Upper lobe of left lung (tissue), 4 donors: ENCODE data around the gene RSPO1.

Source experiments
- EP300 ChIP-seq, 4 donors: sonication (generic); formaldehyde crosslinking; IDR thresholded peaks; one replicate each; pipeline ENCODE4 v1.5.1; 2017; ENCODE audit warnings: antibody characterized with exemption in 4 of 4, control low read depth in 2 of 4
- POLR2AphosphoS5 ChIP-seq, 2 donors: sonication (generic); formaldehyde crosslinking; IDR thresholded peaks; one replicate each; pipeline ENCODE4 v1.5.1; 2017; ENCODE audit warnings: antibody characterized with exemption in 2 of 2
- TF ChIP-seq, protein P1 (sequence below), 6 experiments: fragments of 450-650 bp in 4 of 6; fragments of 200-600 bp in 2 of 6; sonication (generic) in 2 of 6; IDR thresholded peaks; one replicate each; pipeline ENCODE4 v1.5.1; 2016 to 2019; ENCODE audit warnings: antibody characterized with exemption in 6 of 6

DNA sequence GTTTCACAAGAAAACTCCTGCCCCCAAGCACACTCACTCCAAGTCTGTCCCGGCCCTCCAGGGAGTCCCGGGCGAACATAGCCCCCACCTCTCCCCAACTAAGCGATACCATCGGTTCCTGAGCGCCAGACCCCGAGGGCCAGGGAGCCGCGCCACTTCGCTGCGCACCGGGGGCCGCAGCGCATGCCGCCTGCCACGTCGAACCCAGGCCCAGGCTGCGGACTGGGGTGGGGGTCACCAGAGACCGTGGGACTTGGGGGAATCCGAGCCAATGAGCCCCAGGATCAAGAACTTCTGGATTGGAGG is 801 bp downstream of the RSPO1 start:
- TF ChIP-seq, protein P1, sequence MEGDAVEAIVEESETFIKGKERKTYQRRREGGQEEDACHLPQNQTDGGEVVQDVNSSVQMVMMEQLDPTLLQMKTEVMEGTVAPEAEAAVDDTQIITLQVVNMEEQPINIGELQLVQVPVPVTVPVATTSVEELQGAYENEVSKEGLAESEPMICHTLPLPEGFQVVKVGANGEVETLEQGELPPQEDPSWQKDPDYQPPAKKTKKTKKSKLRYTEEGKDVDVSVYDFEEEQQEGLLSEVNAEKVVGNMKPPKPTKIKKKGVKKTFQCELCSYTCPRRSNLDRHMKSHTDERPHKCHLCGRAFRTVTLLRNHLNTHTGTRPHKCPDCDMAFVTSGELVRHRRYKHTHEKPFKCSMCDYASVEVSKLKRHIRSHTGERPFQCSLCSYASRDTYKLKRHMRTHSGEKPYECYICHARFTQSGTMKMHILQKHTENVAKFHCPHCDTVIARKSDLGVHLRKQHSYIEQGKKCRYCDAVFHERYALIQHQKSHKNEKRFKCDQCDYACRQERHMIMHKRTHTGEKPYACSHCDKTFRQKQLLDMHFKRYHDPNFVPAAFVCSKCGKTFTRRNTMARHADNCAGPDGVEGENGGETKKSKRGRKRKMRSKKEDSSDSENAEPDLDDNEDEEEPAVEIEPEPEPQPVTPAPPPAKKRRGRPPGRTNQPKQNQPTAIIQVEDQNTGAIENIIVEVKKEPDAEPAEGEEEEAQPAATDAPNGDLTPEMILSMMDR (IDR thresholded peaks at IDR 0.05) = no peak
- no peak for TF ChIP-seq EP300 (IDR thresholded peaks at IDR 0.05)
- no peak for TF ChIP-seq POLR2AphosphoS5 (IDR thresholded peaks at IDR 0.05)
